ENCODE data around the gene SGMS1. TPM values are rescaled to one million over a fixed set of nuclear protein-coding genes. Genes with fewer than 3 reads are reported as not detected.

The SGMS1 gene
- total RNA-seq, 4 donors from 2014 or later, result 80.8 to 98.9 (median 90.7) TPM

GRCh38 chr10:50336140-50336539 lies 287.6 kb downstream of the SGMS1 start:
- DNase-seq, result no peak
- 77 to 83% methylated on average over 4 of the region's 4 CpGs for WGBS, 2 donors
- no peaks in the 10 kb centered on the region for H3K4me1 ChIP-seq
- no peak overlapping the region for H3K4me3 ChIP-seq (replicated peaks in 1 of 3)
- intact Hi-C loops (cut with DNase I), result no loop called here
- no peaks in the 10 kb centered on the region for H3K27me3 ChIP-seq
- no peaks in the 10 kb centered on the region for H3K36me3 ChIP-seq
- H3K9me3 ChIP-seq, result no peaks in the 10 kb centered on the region
- no peak for TF ChIP-seq CTCF (IDR thresholded peaks at IDR 0.05)
- TF ChIP-seq POLR2A (IDR thresholded peaks at IDR 0.05), result no peak
- H3K27ac ChIP-seq, result no peak overlapping the region

DNA sequence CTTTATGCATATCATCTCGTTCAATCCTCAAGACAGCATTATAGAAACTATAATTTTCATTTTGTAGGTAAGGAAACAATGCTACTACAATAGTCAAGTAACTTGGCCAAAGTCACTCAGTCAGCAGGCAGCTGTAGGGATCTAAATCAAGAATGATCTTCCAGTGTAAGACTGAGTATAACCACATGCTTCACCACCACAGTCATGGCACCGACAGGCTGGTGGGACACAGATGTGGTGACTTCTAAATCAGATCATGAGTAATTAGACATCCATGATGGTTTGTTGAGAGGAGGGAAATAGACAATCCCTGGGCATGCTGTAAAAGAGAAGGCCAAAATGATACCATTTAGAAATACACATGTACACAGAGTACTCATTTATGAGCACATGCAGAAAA lies 288.4 kb downstream of the SGMS1 start:
- Histone ChIP-seq H3K27me3 (no peaks in the 10 kb centered on the region), H3K4me1 (no peaks in the 10 kb centered on the region), H3K27ac (no peak overlapping the region), H3K9me3 (no peaks in the 10 kb centered on the region), H3K36me3 (no peaks in the 10 kb centered on the region), H3K4me3 (replicated peaks in 1 of 3) (no peak overlapping the region)
- WGBS, 2 donors, result 95% methylated on average over 2 of the region's 2 CpGs
- TF ChIP-seq CTCF (IDR thresholded peaks at IDR 0.05) (no peak), POLR2A (IDR thresholded peaks at IDR 0.05) (no peak)
- intact Hi-C loops (cut with DNase I), result no loop called here
- DNase-seq, result no peak

- no peaks in the 10 kb centered on the region for H3K4me1 ChIP-seq
- H3K9me3 ChIP-seq, result no peaks in the 10 kb centered on the region
- H3K27ac ChIP-seq, result no peak overlapping the region
- WGBS, 2 donors, result 88 to 99% methylated on average over 2 of the region's 2 CpGs
- no peak overlapping the region for H3K4me3 ChIP-seq (replicated peaks in 1 of 3)
- TF ChIP-seq POLR2A (IDR thresholded peaks at IDR 0.05) (no peak), CTCF (IDR thresholded peaks at IDR 0.05) (no peak)
- H3K27me3 ChIP-seq, result no peaks in the 10 kb centered on the region
- intact Hi-C loops (cut with DNase I), result no loop called here
- H3K36me3 ChIP-seq, result no peaks in the 10 kb centered on the region
- DNase-seq, result no peak
These were observed 289.5 kb downstream of the SGMS1 start for GRCh38 chr10:50334273-50334672.

GRCh38 chr10:50333872-50334271 lies 289.9 kb downstream of the SGMS1 start:
- no peaks in the 10 kb centered on the region for H3K27me3 ChIP-seq
- H3K36me3 ChIP-seq, result no peaks in the 10 kb centered on the region
- TF ChIP-seq POLR2A (IDR thresholded peaks at IDR 0.05), result no peak
- no peak for TF ChIP-seq CTCF (IDR thresholded peaks at IDR 0.05)
- no peak overlapping the region for H3K27ac ChIP-seq
- H3K4me1 ChIP-seq, result no peaks in the 10 kb centered on the region
- intact Hi-C loops (cut with DNase I), result no loop called here
- H3K4me3 ChIP-seq (replicated peaks in 1 of 3), result no peak overlapping the region
- H3K9me3 ChIP-seq, result no peaks in the 10 kb centered on the region
- DNase-seq, result no peak

DNA sequence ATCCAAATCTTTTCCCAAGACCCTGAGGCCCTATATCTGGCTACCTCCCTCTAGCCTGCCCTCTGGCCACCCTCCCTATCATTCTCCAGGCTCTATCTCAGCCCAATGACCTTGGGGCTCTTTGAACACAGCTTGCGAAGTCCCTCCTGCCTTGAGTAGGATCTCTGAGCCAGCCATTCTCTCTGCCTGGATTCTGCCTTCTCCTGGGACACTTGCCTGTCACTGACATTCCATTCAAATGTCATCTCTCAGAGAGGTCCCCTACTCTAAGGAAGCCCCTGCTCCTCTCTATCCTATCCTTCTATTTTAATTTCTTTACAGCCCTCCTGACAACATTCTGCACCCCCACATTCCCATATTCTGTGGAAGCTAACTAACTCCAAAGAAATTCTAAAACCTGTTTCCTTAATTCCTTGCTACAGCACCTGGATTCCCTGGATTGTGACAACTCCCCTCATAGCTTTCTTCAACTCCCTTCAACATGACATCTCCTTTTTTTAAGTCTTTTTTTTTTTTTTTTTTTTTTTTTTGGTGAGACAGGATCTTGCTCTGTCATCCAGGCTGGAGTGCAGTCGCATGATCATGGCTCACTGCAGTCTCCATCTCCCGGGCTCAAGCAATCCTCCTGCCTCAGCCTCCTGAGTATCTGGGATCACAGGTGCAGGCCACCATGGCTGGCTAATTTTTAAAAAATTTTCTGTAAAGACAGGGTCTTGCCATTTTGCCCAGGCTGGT lies 291.5 kb downstream of the SGMS1 start:
- DNase-seq, result no peak
- Histone ChIP-seq H3K4me1 (peaks cover under 1% of the 10 kb centered on the region in 2 donors), H3K27ac (no peak overlapping the region), H3K4me3 (replicated peaks in 1 of 3) (no peak overlapping the region), H3K9me3 (no peaks in the 10 kb centered on the region), H3K36me3 (no peaks in the 10 kb centered on the region), H3K27me3 (no peaks in the 10 kb centered on the region)
- intact Hi-C loops (cut with DNase I), result no loop called here
- WGBS, 2 donors, result 97 to 99% methylated on average over 3 of the region's 3 CpGs
- TF ChIP-seq CTCF (IDR thresholded peaks at IDR 0.05), result no peak
- TF ChIP-seq POLR2A (IDR thresholded peaks at IDR 0.05), result no peak
